Measurements from ENCODE around the gene YBEY.

GRCh38 chr21:46246345-46246744 lies 39.8 kb upstream of the YBEY start:
- TF ChIP-seq POLR2A (IDR thresholded peaks at IDR 0.05; ENCODE audit: low read depth) (no peak), CTCF (IDR thresholded peaks at IDR 0.05) (no peak), POLR2AphosphoS5 (IDR thresholded peaks at IDR 0.05) (peak in 1 of 2 donors; percentile 3)

All from esophagus muscularis mucosa (tissue), 3 donors.